Measurements from ENCODE around the gene MROH9.

DNA sequence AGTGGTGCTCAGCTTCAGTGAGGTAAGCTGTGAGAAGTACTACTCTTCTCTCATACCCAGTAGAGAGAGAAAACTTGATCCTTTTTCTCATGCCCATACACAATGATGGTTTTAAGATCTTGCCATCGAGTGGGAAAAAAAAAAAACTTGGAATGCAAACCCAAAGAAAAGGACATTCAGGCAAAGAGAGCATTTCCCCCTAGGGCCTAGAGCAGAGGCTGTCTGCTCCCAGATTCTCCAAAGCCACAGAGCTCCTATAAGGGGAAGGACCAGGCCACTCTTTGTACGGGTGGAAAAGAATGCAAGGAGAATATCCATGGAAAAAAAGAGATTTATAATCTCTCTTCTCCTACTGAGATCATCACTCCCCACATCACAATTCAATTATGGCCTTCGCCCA lies 34.9 kb downstream of the MROH9 start:
- TF ChIP-seq, protein P1, sequence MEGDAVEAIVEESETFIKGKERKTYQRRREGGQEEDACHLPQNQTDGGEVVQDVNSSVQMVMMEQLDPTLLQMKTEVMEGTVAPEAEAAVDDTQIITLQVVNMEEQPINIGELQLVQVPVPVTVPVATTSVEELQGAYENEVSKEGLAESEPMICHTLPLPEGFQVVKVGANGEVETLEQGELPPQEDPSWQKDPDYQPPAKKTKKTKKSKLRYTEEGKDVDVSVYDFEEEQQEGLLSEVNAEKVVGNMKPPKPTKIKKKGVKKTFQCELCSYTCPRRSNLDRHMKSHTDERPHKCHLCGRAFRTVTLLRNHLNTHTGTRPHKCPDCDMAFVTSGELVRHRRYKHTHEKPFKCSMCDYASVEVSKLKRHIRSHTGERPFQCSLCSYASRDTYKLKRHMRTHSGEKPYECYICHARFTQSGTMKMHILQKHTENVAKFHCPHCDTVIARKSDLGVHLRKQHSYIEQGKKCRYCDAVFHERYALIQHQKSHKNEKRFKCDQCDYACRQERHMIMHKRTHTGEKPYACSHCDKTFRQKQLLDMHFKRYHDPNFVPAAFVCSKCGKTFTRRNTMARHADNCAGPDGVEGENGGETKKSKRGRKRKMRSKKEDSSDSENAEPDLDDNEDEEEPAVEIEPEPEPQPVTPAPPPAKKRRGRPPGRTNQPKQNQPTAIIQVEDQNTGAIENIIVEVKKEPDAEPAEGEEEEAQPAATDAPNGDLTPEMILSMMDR (IDR thresholded peaks at IDR 0.05 in 4 of 5, conservative IDR thresholded peaks at IDR 0.05 in 1 of 5), result no peak
- no peak for TF ChIP-seq POLR2A (IDR thresholded peaks at IDR 0.05)
